SK-N-SH (cell line): ENCODE measurements around the gene KDM4C.

Experiments
- EP300 ChIP-seq, 2 experiments: IDR thresholded peaks; 2 replicates each; pipeline versions ENCODE4 v1.4.0 to v1.6.1; 2012; ENCODE audit warnings: borderline replicate concordance in 1 of 2, low read depth in 1 of 2, low read length in 1 of 2
- GABPA ChIP-seq: IDR thresholded peaks from 2 replicates; pipeline ENCODE4 v1.4.0; 2012; ENCODE audit warnings: low read depth, mild to moderate bottlenecking
- GATA2 ChIP-seq: sonication (generic); formaldehyde crosslinking; IDR thresholded peaks from 2 replicates; pipeline ENCODE4 v1.5.0; 2020; ENCODE audit warnings: mild to moderate bottlenecking, missing genetic modification reagents
- JUND ChIP-seq: IDR thresholded peaks from 2 replicates; pipeline ENCODE4 v1.4.0; 2012
- NRF1 ChIP-seq: IDR thresholded peaks from 2 replicates; pipeline ENCODE4 v1.6.1; 2012; ENCODE audit warnings: low read depth, mild to moderate bottlenecking, low read length
- POLR2AphosphoS5 ChIP-seq: IDR thresholded peaks from 2 replicates; pipeline ENCODE4 v1.6.1; 2012; ENCODE audit warnings: low read depth, low read length
- RCOR1 ChIP-seq: fragments of 150-350 bp; IDR thresholded peaks from 2 replicates; pipeline ENCODE4 v1.6.1; 2017; ENCODE audit warnings: antibody characterized with exemption, low read length
- SMC3 ChIP-seq: IDR thresholded peaks from 2 replicates; pipeline ENCODE4 v1.6.1; 2012; ENCODE audit warnings: low read depth, low read length, improper control_type of control experiment
- TAF1 ChIP-seq: IDR thresholded peaks from 2 replicates; pipeline ENCODE4 v1.6.1; 2012; ENCODE audit warnings: low read depth, mild to moderate bottlenecking, low read length, moderate library complexity, borderline replicate concordance
- YY1 ChIP-seq: IDR thresholded peaks from 2 replicates; pipeline ENCODE4 v1.4.0; 2012; ENCODE audit warnings: low read depth, mild to moderate bottlenecking
- TF ChIP-seq, protein P1 (sequence below): fragments of 200-600 bp; sonication (generic); IDR thresholded peaks from 2 replicates; pipeline ENCODE4 v1.6.1; 2017; ENCODE audit warnings: antibody characterized with exemption, mild to moderate bottlenecking, moderate library complexity

DNA sequence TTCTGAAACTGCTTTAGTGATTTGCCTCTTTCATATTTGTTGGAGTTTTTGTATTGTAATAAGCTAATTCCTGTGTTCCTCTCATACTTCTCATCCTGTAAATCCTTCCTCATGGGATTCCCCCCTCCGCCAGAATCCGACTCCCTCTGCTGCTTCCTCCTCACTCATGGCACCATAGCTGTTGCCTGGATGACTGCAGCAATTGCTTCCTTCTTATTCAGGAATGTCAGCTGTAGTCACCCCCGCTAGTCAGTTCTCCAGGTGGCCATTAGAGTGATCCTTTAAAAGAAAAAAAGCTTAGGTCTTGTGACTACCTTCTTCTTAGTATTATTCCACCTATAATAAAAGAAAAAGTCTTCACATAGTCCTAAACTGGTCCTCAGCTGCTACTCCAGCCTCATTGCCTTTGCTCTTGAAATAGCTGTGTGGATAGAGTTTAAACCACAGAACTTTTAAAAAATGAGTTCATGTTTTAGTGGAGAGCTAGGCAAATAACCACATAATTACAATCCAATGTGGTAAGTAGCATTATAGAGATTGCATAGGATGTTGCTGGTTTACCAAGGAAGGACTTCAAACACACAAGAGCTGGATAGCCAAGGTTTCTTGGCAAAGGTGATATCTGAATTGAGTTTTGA lies 227.3 kb downstream of the KDM4C start:
- TF ChIP-seq, protein P1, sequence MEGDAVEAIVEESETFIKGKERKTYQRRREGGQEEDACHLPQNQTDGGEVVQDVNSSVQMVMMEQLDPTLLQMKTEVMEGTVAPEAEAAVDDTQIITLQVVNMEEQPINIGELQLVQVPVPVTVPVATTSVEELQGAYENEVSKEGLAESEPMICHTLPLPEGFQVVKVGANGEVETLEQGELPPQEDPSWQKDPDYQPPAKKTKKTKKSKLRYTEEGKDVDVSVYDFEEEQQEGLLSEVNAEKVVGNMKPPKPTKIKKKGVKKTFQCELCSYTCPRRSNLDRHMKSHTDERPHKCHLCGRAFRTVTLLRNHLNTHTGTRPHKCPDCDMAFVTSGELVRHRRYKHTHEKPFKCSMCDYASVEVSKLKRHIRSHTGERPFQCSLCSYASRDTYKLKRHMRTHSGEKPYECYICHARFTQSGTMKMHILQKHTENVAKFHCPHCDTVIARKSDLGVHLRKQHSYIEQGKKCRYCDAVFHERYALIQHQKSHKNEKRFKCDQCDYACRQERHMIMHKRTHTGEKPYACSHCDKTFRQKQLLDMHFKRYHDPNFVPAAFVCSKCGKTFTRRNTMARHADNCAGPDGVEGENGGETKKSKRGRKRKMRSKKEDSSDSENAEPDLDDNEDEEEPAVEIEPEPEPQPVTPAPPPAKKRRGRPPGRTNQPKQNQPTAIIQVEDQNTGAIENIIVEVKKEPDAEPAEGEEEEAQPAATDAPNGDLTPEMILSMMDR: no peak
- TF ChIP-seq NRF1: no peak
- TF ChIP-seq POLR2AphosphoS5: no peak
- TF ChIP-seq SMC3: no peak
- TF ChIP-seq JUND: no peak
- TF ChIP-seq TAF1: no peak
- no peak for TF ChIP-seq RCOR1
- TF ChIP-seq GATA2 (CRISPR knock-in tag): no peak
- no peak for TF ChIP-seq GABPA
- no peak for TF ChIP-seq YY1
- no peak for TF ChIP-seq EP300 (IDR thresholded peaks at IDR 0.05; ENCODE audit: borderline replicate concordance in 1 of 2, low read depth in 1 of 2, low read length in 1 of 2)
